Neural progenitor cell (in vitro differentiated cells): ENCODE measurements around the gene QSOX1. TPM values are rescaled to one million over a fixed set of nuclear protein-coding genes. Genes with fewer than 3 reads are reported as not detected.

Experiments used
- DNase-seq: peaks from one replicate; pipeline ENCODE4 v3.0.0-alpha.2; 2016; ENCODE audit warnings: low spot score
- H2AFZ ChIP-seq: fragments of 200-600 bp; sonication (generic); replicated peaks from 2 replicates; pipeline ENCODE4 v1.6.1; 2016; ENCODE audit warnings: antibody characterized with exemption
- H3F3A ChIP-seq: fragments of 200-600 bp; sonication (generic); 2 replicates; pipeline ENCODE4 v1.6.1; 2016; ENCODE audit warnings: antibody characterized with exemption, low read depth
- H3K27ac ChIP-seq: fragments of 200-600 bp; sonication (generic); 2 replicates; pipeline ENCODE4 v1.5.1; 2016; ENCODE audit warnings: mild to moderate bottlenecking
- H3K27me3 ChIP-seq: fragments of 200-600 bp; sonication (generic); 2 replicates; pipeline ENCODE4 v1.6.1; 2016; ENCODE audit warnings: mild to moderate bottlenecking, moderate library complexity
- H3K36me3 ChIP-seq: fragments of 200-600 bp; sonication (generic); 2 replicates; pipeline ENCODE4 v1.5.1; 2016
- H3K4me1 ChIP-seq: fragments of 200-600 bp; sonication (generic); 2 replicates; pipeline ENCODE4 v1.6.1; 2016; ENCODE audit warnings: mixed run types
- H3K4me2 ChIP-seq: fragments of 200-600 bp; sonication (generic); 2 replicates; pipeline ENCODE4 v1.6.1; 2016
- H3K4me3 ChIP-seq: fragments of 200-600 bp; sonication (generic); 2 replicates; pipeline ENCODE4 v1.5.1; 2016
- H3K79me2 ChIP-seq: fragments of 200-600 bp; sonication (generic); 2 replicates; pipeline ENCODE4 v1.6.1; 2016; ENCODE audit warnings: low read depth
- H3K9ac ChIP-seq: fragments of 200-600 bp; sonication (generic); 2 replicates; pipeline ENCODE4 v1.6.1; 2016
- H3K9me3 ChIP-seq: fragments of 200-600 bp; sonication (generic); 2 replicates; pipeline ENCODE4 v1.5.1; 2016; ENCODE audit warnings: low read depth
- H4K20me1 ChIP-seq: fragments of 200-600 bp; sonication (generic); 2 replicates; pipeline ENCODE4 v1.6.1; 2016; ENCODE audit warnings: low read depth
- H3K27ac Mint-ChIP-seq: 3 replicates; pipeline ENCODE4 v1.8.0; 2021; ENCODE audit warnings: mixed read lengths
- H3K27me3 Mint-ChIP-seq: 2 replicates; pipeline ENCODE4 v1.8.0; 2022; ENCODE audit warnings: low read depth, mild to moderate bottlenecking, inconsistent platforms, moderate library complexity, mixed read lengths; ENCODE audit not compliant: insufficient read depth
- H3K36me3 Mint-ChIP-seq: 3 replicates; pipeline ENCODE4 v1.8.0; 2021; ENCODE audit warnings: mixed read lengths
- H3K4me1 Mint-ChIP-seq: 3 replicates; pipeline ENCODE4 v1.8.0; 2021; ENCODE audit warnings: mixed read lengths
- H3K4me3 Mint-ChIP-seq: 3 replicates; pipeline ENCODE4 v1.8.0; 2021; ENCODE audit warnings: mild to moderate bottlenecking, moderate library complexity, mixed read lengths
- H3K9me3 Mint-ChIP-seq: 3 replicates; pipeline ENCODE4 v1.8.0; 2020; ENCODE audit warnings: mixed read lengths
- CTCF ChIP-seq: fragments of 200-600 bp; sonication (generic); IDR thresholded peaks from 2 replicates; pipeline ENCODE4 v1.5.1; 2017; ENCODE audit warnings: antibody characterized with exemption, mild to moderate bottlenecking
- EZH2 ChIP-seq: fragments of 200-600 bp; sonication (generic); IDR thresholded peaks from 2 replicates; pipeline ENCODE4 v1.6.1; 2017; ENCODE audit warnings: antibody characterized with exemption, mild to moderate bottlenecking, moderate library complexity
- EZH2phosphoT487 ChIP-seq: fragments of 200-600 bp; sonication (generic); IDR thresholded peaks from 2 replicates; pipeline ENCODE4 v1.6.1; 2017; ENCODE audit warnings: antibody characterized with exemption
- total RNA-seq: library from RNA; depleted of rRNA; stranded (reverse); fragments of >200 nt; gene quantifications from 2 replicates; pipeline ENCODE4 v1.2.3, GENCODE V29; 2015; ENCODE audit warnings: low replicate concordance

QSOX1 gene
- total RNA-seq, 1 donor from 2014 or later, result 13.6 TPM

GRCh38 chr1:180178511-180179161 lies 24.0 kb downstream of the QSOX1 start:
- H3K27me3 Mint-ChIP-seq, result peaks cover 6% of the 10 kb centered on the region
- Histone ChIP-seq H3K36me3 (no peaks in the 10 kb centered on the region), H3K4me1 (no peaks in the 10 kb centered on the region), H3K9ac (no peak overlapping the region), H3F3A (peaks cover 3% of the 10 kb centered on the region), H2AFZ (no peak overlapping the region), H3K9me3 (no peaks in the 10 kb centered on the region), H3K27ac (no peak overlapping the region), H4K20me1 (no peaks in the 10 kb centered on the region), H3K4me2 (no peak overlapping the region), H3K79me2 (no peaks in the 10 kb centered on the region), H3K27me3 (no peaks in the 10 kb centered on the region), H3K4me3 (no peak overlapping the region)
- DNase-seq, result peak; percentile 75
- no peaks in the 10 kb centered on the region for H3K9me3 Mint-ChIP-seq
- no peak overlapping the region for H3K27ac Mint-ChIP-seq
- H3K4me3 Mint-ChIP-seq, result no peak overlapping the region
- TF ChIP-seq EZH2phosphoT487, result no peak
- no peak for TF ChIP-seq EZH2
- TF ChIP-seq CTCF, result peak; percentile 88
- H3K36me3 Mint-ChIP-seq, result peaks cover 2% of the 10 kb centered on the region
- no peaks in the 10 kb centered on the region for H3K4me1 Mint-ChIP-seq

GRCh38 chr1:180179162-180179957 lies 24.7 kb downstream of the QSOX1 start:
- Mint-ChIP-seq H3K27ac (peak overlapping the region; percentile 25), H3K9me3 (no peaks in the 10 kb centered on the region), H3K27me3 (peaks cover 2% of the 10 kb centered on the region), H3K36me3 (peaks cover 2% of the 10 kb centered on the region), H3K4me3 (no peak overlapping the region), H3K4me1 (no peaks in the 10 kb centered on the region)
- Histone ChIP-seq H3K79me2 (no peaks in the 10 kb centered on the region), H3K4me1 (no peaks in the 10 kb centered on the region), H3F3A (peaks cover 3% of the 10 kb centered on the region), H3K4me3 (no peak overlapping the region), H3K9ac (no peak overlapping the region), H3K36me3 (no peaks in the 10 kb centered on the region), H3K4me2 (no peak overlapping the region), H3K27me3 (no peaks in the 10 kb centered on the region), H3K9me3 (no peaks in the 10 kb centered on the region), H4K20me1 (no peaks in the 10 kb centered on the region), H3K27ac (no peak overlapping the region), H2AFZ (no peak overlapping the region)
- no peak for TF ChIP-seq EZH2phosphoT487
- no peak for TF ChIP-seq EZH2
- no peak for TF ChIP-seq CTCF
- DNase-seq, result no peak

- H3K27ac ChIP-seq, result no peak overlapping the region
- H4K20me1 ChIP-seq, result no peaks in the 10 kb centered on the region
- no peaks in the 10 kb centered on the region for H3K79me2 ChIP-seq
- H3K27me3 Mint-ChIP-seq, result peaks cover 4% of the 10 kb centered on the region
- no peaks in the 10 kb centered on the region for H3K36me3 ChIP-seq
- H3F3A ChIP-seq, result peaks cover 3% of the 10 kb centered on the region
- H3K4me1 Mint-ChIP-seq, result no peaks in the 10 kb centered on the region
- H3K4me2 ChIP-seq, result no peak overlapping the region
- H3K27ac Mint-ChIP-seq, result no peak overlapping the region
- no peak overlapping the region for H3K4me3 Mint-ChIP-seq
- H3K27me3 ChIP-seq, result no peaks in the 10 kb centered on the region
- H2AFZ ChIP-seq, result no peak overlapping the region
- H3K9me3 Mint-ChIP-seq, result no peaks in the 10 kb centered on the region
- no peak overlapping the region for H3K9ac ChIP-seq
- peak; percentile 65 for DNase-seq
- no peaks in the 10 kb centered on the region for H3K9me3 ChIP-seq
- H3K36me3 Mint-ChIP-seq, result peaks cover 2% of the 10 kb centered on the region
- TF ChIP-seq EZH2phosphoT487 (no peak), CTCF (peak; percentile 64)
- H3K4me1 ChIP-seq, result no peaks in the 10 kb centered on the region
- no peak overlapping the region for H3K4me3 ChIP-seq
These were observed 26.4 kb downstream of the QSOX1 start for GRCh38 chr1:180181048-180181447.
